ENCODE data around the gene LCE3D.

- peak; percentile 97 for TF ChIP-seq CTCF (IDR thresholded peaks at IDR 0.05)
- TF ChIP-seq ZFX (IDR thresholded peaks at IDR 0.05; ENCODE audit: borderline replicate concordance), result no peak
Measured at GRCh38 chr1:152533327-152533938, 46.9 kb downstream of the LCE3D start.
